PFSK-1 (cell line): ENCODE measurements around the gene FAM53B.

ENCODE experiments used
- FOXP2 ChIP-seq: optimal IDR thresholded peaks from 2 replicates; pipeline ENCODE3; 2011; ENCODE audit warnings: borderline replicate concordance, control low read depth, inconsistent platforms; ENCODE audit not compliant: insufficient read depth; ENCODE audit errors: extremely low read length, extremely low read depth
- POLR2AphosphoS5 ChIP-seq: IDR thresholded peaks from 2 replicates; pipeline ENCODE4 v1.6.1; 2012; ENCODE audit warnings: low read depth, mild to moderate bottlenecking, control low read depth, low read length, moderate library complexity
- REST ChIP-seq, 2 experiments: IDR thresholded peaks; 2 replicates each; pipeline versions ENCODE4 v1.6.1 to v1.8.0; 2011 to 2012; ENCODE audit warnings: low read depth in 2 of 2, low read length in 2 of 2, control low read depth in 1 of 2, inconsistent platforms in 1 of 2, mild to moderate bottlenecking in 1 of 2, moderate library complexity in 1 of 2; ENCODE audit not compliant: insufficient read depth in 1 of 2
- SIN3A ChIP-seq: IDR thresholded peaks from 2 replicates; pipeline ENCODE4 v1.6.1; 2012; ENCODE audit warnings: mild to moderate bottlenecking, low read length, moderate library complexity, borderline replicate concordance; ENCODE audit not compliant: insufficient read depth
- TAF1 ChIP-seq: IDR thresholded peaks from 2 replicates; pipeline ENCODE4 v1.6.1; 2012; ENCODE audit warnings: low read length, control low read depth, borderline replicate concordance; ENCODE audit not compliant: insufficient read depth

FAM53B gene

DNA sequence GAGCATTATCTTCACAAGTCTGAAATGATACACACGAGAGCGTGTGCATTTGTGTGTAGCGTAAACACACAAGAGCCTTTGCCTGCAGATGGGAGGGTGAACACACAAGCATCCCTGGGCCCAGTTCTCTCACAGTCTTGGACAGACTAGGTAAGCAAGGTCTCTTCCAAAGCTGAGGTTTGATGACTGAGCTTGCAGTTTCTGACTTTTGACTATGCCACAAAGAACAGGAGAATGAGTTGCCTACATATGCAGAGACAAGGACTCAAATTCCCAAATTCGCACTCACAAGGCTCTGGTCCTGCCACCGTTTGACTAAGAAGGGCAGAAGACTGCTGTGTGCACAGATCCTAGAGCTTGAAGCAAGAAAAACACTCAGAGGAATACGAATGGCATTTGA lies 55.8 kb downstream of the FAM53B start:
- TF ChIP-seq TAF1 = no peak
- TF ChIP-seq POLR2AphosphoS5 = no peak
- no peak for TF ChIP-seq SIN3A
- no peak for TF ChIP-seq FOXP2
- no peak for TF ChIP-seq REST (IDR thresholded peaks at IDR 0.05; ENCODE audit: insufficient read depth in 1 of 2, low read depth in 2 of 2, low read length in 2 of 2)

- TF ChIP-seq TAF1 (no peak), REST (IDR thresholded peaks at IDR 0.05; ENCODE audit: insufficient read depth in 1 of 2, low read depth in 2 of 2, low read length in 2 of 2) (no peak), FOXP2 (no peak), SIN3A (no peak), POLR2AphosphoS5 (no peak)
These were observed 57.3 kb downstream of the FAM53B start for GRCh38 chr10:124686707-124687376.

DNA sequence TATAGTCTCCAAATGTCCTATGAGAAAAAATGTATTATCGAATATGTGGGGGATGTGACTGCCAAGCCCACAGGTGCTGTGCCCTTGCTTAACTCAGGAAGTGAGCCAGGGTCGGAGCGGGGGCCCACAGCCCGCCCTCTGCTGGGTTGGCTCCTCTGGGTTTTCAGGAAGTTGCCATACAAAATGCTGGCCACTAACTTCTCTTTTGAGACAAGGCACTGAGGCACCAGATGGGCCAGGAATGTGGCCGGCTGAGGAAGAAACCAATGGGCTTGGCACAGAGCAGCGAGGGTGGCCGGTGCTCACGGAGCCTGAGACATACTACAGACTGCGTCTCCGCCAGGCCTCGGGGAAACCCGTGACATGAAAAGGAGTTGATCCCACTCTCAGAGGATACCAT lies 58.9 kb downstream of the FAM53B start:
- TF ChIP-seq POLR2AphosphoS5 (no peak), TAF1 (no peak), FOXP2 (no peak), SIN3A (no peak), REST (IDR thresholded peaks at IDR 0.05; ENCODE audit: insufficient read depth in 1 of 2, low read depth in 2 of 2, low read length in 2 of 2) (no peak)

DNA sequence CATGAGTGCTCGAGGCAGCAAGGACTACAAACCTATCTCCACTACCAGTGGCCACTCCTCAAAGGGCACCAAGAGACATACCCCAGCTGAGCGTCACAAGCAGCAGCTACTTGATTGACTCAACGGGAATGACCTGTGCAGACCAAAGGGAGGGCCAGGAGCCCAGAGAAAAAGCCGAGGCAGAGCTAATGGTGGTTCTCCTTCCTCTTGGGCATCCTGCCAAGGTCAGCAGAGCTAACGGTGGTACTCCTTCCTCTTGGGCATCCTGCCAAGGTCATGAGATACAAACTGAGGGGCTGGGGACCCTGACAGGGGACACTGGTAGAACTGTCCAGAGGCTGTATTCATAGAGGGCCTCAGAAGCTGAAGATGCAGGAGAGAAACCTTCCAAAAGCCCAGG lies 60.4 kb downstream of the FAM53B start:
- TF ChIP-seq POLR2AphosphoS5 = no peak
- TF ChIP-seq REST (IDR thresholded peaks at IDR 0.05; ENCODE audit: insufficient read depth in 1 of 2, low read depth in 2 of 2, low read length in 2 of 2) = no peak
- no peak for TF ChIP-seq FOXP2
- no peak for TF ChIP-seq SIN3A
- no peak for TF ChIP-seq TAF1
